Umbilical cord (tissue), 2 donors: ENCODE measurements around the gene CWF19L2. TPM values are rescaled to one million over a fixed set of nuclear protein-coding genes. Genes with fewer than 3 reads are reported as not detected.

Experiments
- DNase-seq: peaks from one replicate; pipeline ENCODE4 v3.0.0-alpha.2; 2015; ENCODE audit warnings: low spot score
- total RNA-seq: library from RNA; depleted of rRNA; stranded (reverse); fragments of >200 nt; gene quantifications from one replicate; pipeline ENCODE4 v1.2.3, GENCODE V29; 2014; ENCODE audit warnings: low replicate concordance; ENCODE audit not compliant: insufficient read depth

Gene CWF19L2
- total RNA-seq, 1 donor from 2014 or later, result 34.7 TPM

- DNase-seq, result no peak
These were observed 155.7 kb downstream of the CWF19L2 start for GRCh38 chr11:107301878-107302277.

GRCh38 chr11:107293677-107294344 is 163.8 kb downstream of the CWF19L2 start:
- no peak for DNase-seq

GRCh38 chr11:107282195-107282594 is 175.4 kb downstream of the CWF19L2 start:
- no peak for DNase-seq

Other genes starting within 250 kb of the CWF19L2 start
- 8.2 TPM for gene ALKBH8, start 107.9 kb upstream of the CWF19L2 start, total RNA-seq
- 4.6 TPM for gene ELMOD1, start 133.3 kb upstream of the CWF19L2 start, total RNA-seq